Vagina (tissue), 2 donors: ENCODE data around the gene CYSRT1. TPM values are rescaled to one million over a fixed set of nuclear protein-coding genes. Genes with fewer than 3 reads are reported as not detected.
"Not testable (repeated sequence)": the region's sequence is repeated elsewhere in the genome, so short reads cannot be mapped to it uniquely, and the experiment has no call there.

Experiments used
- DNase-seq, 2 donors: peaks; one replicate each; pipeline ENCODE4 v3.0.0-alpha.2; 2017; ENCODE audit errors: extremely low spot score in 2 of 2
- H3K27ac ChIP-seq: fragments of 200-600 bp; sonication (generic); one replicate; pipeline ENCODE4 v1.5.1; 2019
- H3K27me3 ChIP-seq: fragments of 200-600 bp; sonication (generic); one replicate; pipeline ENCODE4 v1.5.1; 2019
- H3K36me3 ChIP-seq, 2 donors: fragments of 200-600 bp; sonication (generic); one replicate each; pipeline ENCODE4 v1.5.1; 2017 to 2019
- H3K4me1 ChIP-seq: fragments of 200-600 bp; sonication (generic); one replicate; pipeline ENCODE4 v1.5.1; 2019
- H3K4me3 ChIP-seq, 2 donors: fragments of 200-600 bp; sonication (generic); 1 replicate in 1 of 2; 2 replicates in 1 of 2; pipeline ENCODE4 v1.5.1; 2016 to 2019
- H3K9me3 ChIP-seq: fragments of 200-600 bp; sonication (generic); one replicate; pipeline ENCODE4 v1.5.1; 2019
- CTCF ChIP-seq, 3 experiments: fragments of 450-650 bp in 2 of 3; fragments of 200-600 bp in 1 of 3; sonication (generic) in 1 of 3; IDR thresholded peaks; one replicate each; pipeline ENCODE4 v1.5.1; 2017 to 2019; ENCODE audit warnings: antibody characterized with exemption in 3 of 3, mild to moderate bottlenecking in 2 of 3, moderate library complexity in 2 of 3
- POLR2A ChIP-seq, 2 donors: fragments of 450-650 bp; IDR thresholded peaks; one replicate each; pipeline ENCODE4 v1.6.1; 2017; ENCODE audit warnings: antibody characterized with exemption in 2 of 2, mild to moderate bottlenecking in 2 of 2, moderate library complexity in 2 of 2
- POLR2AphosphoS5 ChIP-seq, 2 donors: sonication (generic); formaldehyde crosslinking; IDR thresholded peaks; one replicate each; pipeline ENCODE4 v1.9.0; 2017; ENCODE audit warnings: antibody characterized with exemption in 2 of 2, mild to moderate bottlenecking in 2 of 2, low read depth in 1 of 2; ENCODE audit not compliant: insufficient read depth in 1 of 2
- intact Hi-C: fragments of 100-400 bp; cut with DNase I; formaldehyde crosslinking; loops from one replicate; pipeline ENCODE4 v1.15.1; 2023
- total RNA-seq: library from RNA; depleted of rRNA; stranded (reverse); fragments of >200 nt; gene quantifications from one replicate; pipeline ENCODE4 v1.2.3, GENCODE V29; 2016

The CYSRT1 gene
- total RNA-seq, 1 donor from 2014 or later: 24.3 TPM

GRCh38 chr9:137237759-137238726 lies 13.1 kb downstream of the CYSRT1 start:
- H3K27me3 ChIP-seq: no peaks in the 10 kb centered on the region
- intact Hi-C loops: no loop called here
- DNase-seq: no peak
- no peak overlapping the region for H3K27ac ChIP-seq
- H3K4me3 ChIP-seq: no peak overlapping the region
- TF ChIP-seq POLR2AphosphoS5 (IDR thresholded peaks at IDR 0.05; ENCODE audit: insufficient read depth in 1 of 2, low read depth in 1 of 2) (no peak), POLR2A (IDR thresholded peaks at IDR 0.05) (no peak), CTCF (IDR thresholded peaks at IDR 0.05) (no peak)
- H3K9me3 ChIP-seq: no peaks in the 10 kb centered on the region
- H3K36me3 ChIP-seq: peaks cover 0 to 5% of the 10 kb centered on the region in 2 donors
- H3K4me1 ChIP-seq: peaks cover 55% of the 10 kb centered on the region

GRCh38 chr9:137239541-137240200 lies 14.7 kb downstream of the CYSRT1 start:
- intact Hi-C loops, DNase-seq: not testable (repeated sequence)
- peaks cover 72% of the 10 kb centered on the region for H3K4me1 ChIP-seq

GRCh38 chr9:137240318-137240840 lies 15.4 kb downstream of the CYSRT1 start:
- Histone ChIP-seq H3K27ac (peak overlapping the region; percentile 76), H3K9me3 (no peaks in the 10 kb centered on the region), H3K4me1 (peaks cover 75% of the 10 kb centered on the region), H3K27me3 (no peaks in the 10 kb centered on the region), H3K36me3 (peaks cover 0 to 14% of the 10 kb centered on the region in 2 donors), H3K4me3 (peak overlapping the region; percentile 66 to 75)
- TF ChIP-seq CTCF (IDR thresholded peaks at IDR 0.05) (no peak), POLR2A (IDR thresholded peaks at IDR 0.05) (no peak), POLR2AphosphoS5 (IDR thresholded peaks at IDR 0.05; ENCODE audit: insufficient read depth in 1 of 2, low read depth in 1 of 2) (no peak)
- intact Hi-C loops: no loop called here
- no peak for DNase-seq

More at GRCh38 chr9:137239541-137240200, 14.7 kb downstream of the CYSRT1 start:
- Histone ChIP-seq H3K27ac (peak overlapping the region; percentile 76), H3K4me3 (peak overlapping the region; percentile 66 to 75), H3K36me3 (peaks cover 0 to 14% of the 10 kb centered on the region in 2 donors)
- not testable (repeated sequence) for H3K9me3 ChIP-seq, H3K27me3 ChIP-seq

DNA sequence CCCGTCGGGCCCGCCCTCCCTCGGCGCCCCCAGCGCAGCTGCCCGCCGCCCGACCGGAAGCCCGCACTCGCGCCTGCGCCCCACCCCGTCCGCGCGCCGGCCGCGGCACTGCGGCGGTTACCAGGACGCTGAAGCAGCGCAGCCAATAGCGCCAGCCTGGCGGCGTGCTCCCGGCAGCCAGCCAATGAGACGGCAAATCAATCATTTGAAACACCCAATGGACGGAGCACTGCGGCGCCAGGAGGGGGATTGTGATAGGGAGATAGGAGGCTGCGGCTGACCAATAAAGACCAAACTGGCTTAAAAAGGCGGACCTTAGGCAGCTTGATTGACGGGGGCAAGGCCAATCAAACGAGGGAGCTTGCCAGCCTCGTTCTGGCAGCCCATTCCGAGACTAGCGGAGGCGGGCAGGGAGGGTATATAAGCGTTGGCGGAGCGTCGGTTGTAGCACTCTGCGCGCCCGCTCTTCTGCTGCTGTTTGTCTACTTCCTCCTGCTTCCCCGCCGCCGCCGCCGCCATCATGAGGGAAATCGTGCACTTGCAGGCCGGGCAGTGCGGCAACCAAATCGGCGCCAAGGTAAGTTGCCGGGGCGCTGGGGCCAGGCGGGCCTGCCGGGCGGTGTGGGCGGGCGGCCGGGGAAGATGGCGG lies 16.0 kb downstream of the CYSRT1 start, which contains the start of gene TUBB4B:
Gene TUBB4B, plus strand, starts transcription at position 447 of the 649 bp plus-strand sequence. Its CDS starts 74 bp downstream, at position 521.
- TF ChIP-seq POLR2A (IDR thresholded peaks at IDR 0.05): peak in 1 of 2 donors; percentile 100
- TF ChIP-seq CTCF (IDR thresholded peaks at IDR 0.05): peak in 1 of 3 experiments; percentile 15
- peak; percentile 89 to 100 for TF ChIP-seq POLR2AphosphoS5 (IDR thresholded peaks at IDR 0.05; ENCODE audit: insufficient read depth in 1 of 2, low read depth in 1 of 2)
- peak within 1 kb of the TSS; percentile 78 for H3K27ac ChIP-seq
- peak; percentile 100 for DNase-seq
- H3K36me3 ChIP-seq: peaks cover 0 to 14% of the 10 kb centered on the region in 2 donors
- peaks cover 69% of the 10 kb centered on the region for H3K4me1 ChIP-seq
- H3K9me3 ChIP-seq: no peaks in the 10 kb centered on the region
- H3K27me3 ChIP-seq: no peaks in the 10 kb centered on the region
- peak within 1 kb of the TSS; percentile 66 to 99 for H3K4me3 ChIP-seq
- intact Hi-C loops: no loop called here
